GM19463 (cell line): ENCODE measurements around the gene SUN2.

ENCODE experiments used
- ATAC-seq: cut with Tn5 transposase; IDR thresholded peaks from one replicate; pipeline ENCODE4 v1.9.1; 2021; ENCODE audit warnings: mild to moderate bottlenecking, moderate library complexity; ENCODE audit not compliant: unreplicated experiment

Gene SUN2

GRCh38 chr22:38718414-38718813 is 37.4 kb downstream of the SUN2 start:
- no peak for ATAC-seq

- ATAC-seq, result no peak
Measured at GRCh38 chr22:38717244-38717643, 38.6 kb downstream of the SUN2 start.

GRCh38 chr22:38716826-38717225 is 39.0 kb downstream of the SUN2 start:
- no peak for ATAC-seq

GRCh38 chr22:38716271-38716670 is 39.5 kb downstream of the SUN2 start:
- ATAC-seq, result no peak

- no peak for ATAC-seq
Measured at GRCh38 chr22:38715852-38716251, 39.9 kb downstream of the SUN2 start.

GRCh38 chr22:38715176-38715764 is 40.5 kb downstream of the SUN2 start:
- ATAC-seq, result no peak

GRCh38 chr22:38713921-38714320 is 41.9 kb downstream of the SUN2 start:
- ATAC-seq, result no peak

GRCh38 chr22:38712486-38713207 is 43.2 kb downstream of the SUN2 start:
- ATAC-seq, result no peak

GRCh38 chr22:38710866-38711265 is 44.9 kb downstream of the SUN2 start:
- no peak for ATAC-seq

- no peak for ATAC-seq
Measured at GRCh38 chr22:38710351-38710750, 45.4 kb downstream of the SUN2 start.

- no peak for ATAC-seq
Measured at GRCh38 chr22:38709306-38709705, 46.5 kb downstream of the SUN2 start.

- ATAC-seq, result no peak
Measured at GRCh38 chr22:38707984-38708383, 47.8 kb downstream of the SUN2 start.

- ATAC-seq, result no peak
Measured at GRCh38 chr22:38707346-38707745, 48.5 kb downstream of the SUN2 start.

- ATAC-seq, result no peak
Measured at GRCh38 chr22:38706901-38707195, 49.0 kb downstream of the SUN2 start.

- ATAC-seq, result no peak
Measured at GRCh38 chr22:38706101-38706900, 49.5 kb downstream of the SUN2 start.

- peak; percentile 68 for ATAC-seq
Measured at GRCh38 chr22:38705235-38706100, 50.3 kb downstream of the SUN2 start, which contains the start of gene GTPBP1. Gene GTPBP1, plus strand, starts transcription at chr22:38705944. Its CDS starts 12 bp downstream, at chr22:38705956.

- ATAC-seq, result no peak
Measured at GRCh38 chr22:38704654-38705234, 51.1 kb downstream of the SUN2 start.

- ATAC-seq, result peak; percentile 29
Measured at GRCh38 chr22:38700789-38701628, 54.8 kb downstream of the SUN2 start, which contains the start of gene JOSD1. Gene JOSD1, minus strand, starts transcription at chr22:38700943. Its CDS starts 956 bp downstream, at chr22:38699987.

- ATAC-seq, result peak; percentile 17
Measured at GRCh38 chr22:38700270-38700788, 55.5 kb downstream of the SUN2 start.
